KOPT-K1 (cell line): Measurements from ENCODE around the gene ZBP1.

Experiments
- H3K27ac ChIP-seq: fragments of 200-600 bp; sonication (generic); 2 replicates; pipeline ENCODE4 v1.5.1; 2016; ENCODE audit warnings: antibody characterized with exemption, mild to moderate bottlenecking, low read depth, low read length; ENCODE audit not compliant: poor library complexity, severe bottlenecking
- H3K36me3 ChIP-seq: fragments of 200-600 bp; sonication (generic); 2 replicates; pipeline ENCODE4 v1.5.1; 2017; ENCODE audit warnings: antibody characterized with exemption, mild to moderate bottlenecking, low read length, moderate library complexity; ENCODE audit not compliant: insufficient read depth
- H3K9me3 ChIP-seq: fragments of 200-600 bp; sonication (generic); 2 replicates; pipeline ENCODE4 v1.5.1; 2017; ENCODE audit warnings: antibody characterized with exemption, low read length, mild to moderate bottlenecking; ENCODE audit not compliant: insufficient read depth, poor library complexity, severe bottlenecking

The ZBP1 gene

GRCh38 chr20:57660922-57661745 lies 40.9 kb upstream of the ZBP1 start:
- Histone ChIP-seq H3K9me3 (no peaks in the 10 kb centered on the region), H3K36me3 (peaks cover 24% of the 10 kb centered on the region), H3K27ac (no peak overlapping the region)

GRCh38 chr20:57660181-57660921 lies 40.1 kb upstream of the ZBP1 start:
- Histone ChIP-seq H3K27ac (peak overlapping the region; percentile 11), H3K9me3 (no peaks in the 10 kb centered on the region), H3K36me3 (peaks cover 32% of the 10 kb centered on the region)

- Histone ChIP-seq H3K9me3 (no peaks in the 10 kb centered on the region), H3K36me3 (peaks cover 39% of the 10 kb centered on the region), H3K27ac (peak overlapping the region; percentile 11)
Observed at GRCh38 chr20:57659517-57660180, 39.4 kb upstream of the ZBP1 start.

- peaks cover 45% of the 10 kb centered on the region for H3K36me3 ChIP-seq
- no peak overlapping the region for H3K27ac ChIP-seq
- no peaks in the 10 kb centered on the region for H3K9me3 ChIP-seq
Observed at GRCh38 chr20:57658833-57659516, 38.7 kb upstream of the ZBP1 start.

DNA sequence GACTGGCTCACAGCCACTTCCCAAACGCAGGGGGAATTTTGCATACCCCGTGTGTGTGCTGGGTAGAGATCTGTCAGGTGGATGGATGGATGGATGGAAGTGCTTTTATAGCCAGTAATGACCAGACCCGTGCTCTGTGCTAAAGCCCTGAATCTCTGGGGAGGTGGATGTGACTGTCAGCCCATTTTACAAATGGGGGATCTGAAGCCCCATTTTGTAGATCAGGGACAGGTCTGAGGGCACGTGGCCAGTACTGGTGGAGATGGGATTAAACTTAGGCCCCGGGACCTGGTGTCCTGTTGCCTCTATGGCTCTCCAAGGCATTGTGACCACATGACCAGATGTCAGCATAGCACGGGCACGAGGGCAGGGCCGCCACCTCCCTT lies 38.2 kb upstream of the ZBP1 start:
- Histone ChIP-seq H3K9me3 (no peaks in the 10 kb centered on the region), H3K36me3 (peaks cover 51% of the 10 kb centered on the region), H3K27ac (peak overlapping the region; percentile 51)

- peak overlapping the region; percentile 51 for H3K27ac ChIP-seq
Observed at GRCh38 chr20:57657535-57658446, 37.6 kb upstream of the ZBP1 start.

GRCh38 chr20:57656821-57657534 lies 36.8 kb upstream of the ZBP1 start:
- Histone ChIP-seq H3K36me3 (peaks cover 64% of the 10 kb centered on the region), H3K9me3 (no peaks in the 10 kb centered on the region), H3K27ac (peak overlapping the region; percentile 51)

More at GRCh38 chr20:57657535-57658446, 37.6 kb upstream of the ZBP1 start:
- no peaks in the 10 kb centered on the region for H3K9me3 ChIP-seq
- H3K36me3 ChIP-seq, result peaks cover 57% of the 10 kb centered on the region

DNA sequence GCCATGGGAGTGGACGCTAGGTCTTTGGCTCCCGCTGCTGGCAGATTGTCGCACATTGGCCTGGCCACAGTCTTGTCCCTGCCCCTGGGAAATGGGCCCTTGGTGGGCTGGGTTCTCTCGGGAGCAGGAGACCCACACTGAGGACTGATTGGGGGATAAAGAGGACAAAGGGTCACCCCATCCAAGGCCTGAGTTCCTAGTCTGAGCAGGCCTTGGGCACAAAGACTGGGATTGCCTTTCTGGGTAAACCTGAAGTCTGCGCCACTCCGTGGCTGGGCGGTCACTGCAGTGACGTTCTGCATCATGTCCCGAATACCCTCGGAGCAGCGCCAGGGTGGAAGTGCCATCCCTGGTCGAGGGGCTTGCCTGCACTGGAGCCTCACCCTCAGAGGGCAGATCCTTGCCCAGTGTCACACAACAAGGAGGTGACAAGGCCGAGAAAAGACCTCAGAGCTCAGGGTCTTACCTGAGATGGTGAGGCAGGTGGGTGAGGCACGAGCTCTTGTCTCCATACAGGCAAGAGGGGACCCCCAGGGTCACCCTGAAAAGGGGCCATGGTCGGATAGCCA lies 36.1 kb upstream of the ZBP1 start:
- peaks cover 66% of the 10 kb centered on the region for H3K36me3 ChIP-seq
- H3K27ac ChIP-seq, result no peak overlapping the region
- H3K9me3 ChIP-seq, result no peaks in the 10 kb centered on the region

- H3K27ac ChIP-seq, result no peak overlapping the region
- H3K9me3 ChIP-seq, result no peaks in the 10 kb centered on the region
- peaks cover 71% of the 10 kb centered on the region for H3K36me3 ChIP-seq
Observed at GRCh38 chr20:57655809-57656155, 35.6 kb upstream of the ZBP1 start.

GRCh38 chr20:57654998-57655808 lies 35.0 kb upstream of the ZBP1 start:
- no peak overlapping the region for H3K27ac ChIP-seq
- H3K9me3 ChIP-seq, result no peaks in the 10 kb centered on the region
- H3K36me3 ChIP-seq, result peaks cover 77% of the 10 kb centered on the region

DNA sequence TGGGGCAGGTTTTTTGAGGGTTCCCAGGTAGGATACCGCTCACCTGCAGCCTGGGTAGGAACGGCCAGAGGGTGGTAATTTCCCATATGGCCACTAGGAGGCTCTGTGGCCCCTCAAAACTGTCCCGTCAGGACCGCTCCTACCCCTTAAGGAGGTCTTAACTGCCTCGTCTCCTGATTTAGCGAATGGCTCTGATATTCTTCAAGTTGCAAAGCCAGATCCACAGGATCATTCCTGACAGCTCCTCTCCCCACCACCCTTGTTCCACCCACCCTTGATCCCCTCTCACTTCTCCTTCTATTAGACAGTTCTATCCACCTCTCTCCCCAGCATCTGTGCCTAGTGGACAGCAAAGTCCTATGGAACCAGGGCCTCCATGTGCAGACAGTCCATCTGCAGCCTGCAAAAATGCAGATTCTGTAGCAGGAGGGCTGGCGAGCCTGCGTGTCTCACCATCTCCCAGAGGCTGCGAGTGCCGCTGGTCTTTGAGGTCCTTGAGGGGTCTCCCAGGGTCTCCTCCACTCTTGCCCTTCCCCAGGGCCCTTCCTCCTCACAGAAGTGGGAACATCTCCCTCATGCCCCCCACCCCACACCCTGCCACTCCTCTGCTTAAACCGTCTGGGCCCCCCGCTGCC lies 34.3 kb upstream of the ZBP1 start:
- Histone ChIP-seq H3K9me3 (no peaks in the 10 kb centered on the region), H3K27ac (no peak overlapping the region), H3K36me3 (peaks cover 84% of the 10 kb centered on the region)

DNA sequence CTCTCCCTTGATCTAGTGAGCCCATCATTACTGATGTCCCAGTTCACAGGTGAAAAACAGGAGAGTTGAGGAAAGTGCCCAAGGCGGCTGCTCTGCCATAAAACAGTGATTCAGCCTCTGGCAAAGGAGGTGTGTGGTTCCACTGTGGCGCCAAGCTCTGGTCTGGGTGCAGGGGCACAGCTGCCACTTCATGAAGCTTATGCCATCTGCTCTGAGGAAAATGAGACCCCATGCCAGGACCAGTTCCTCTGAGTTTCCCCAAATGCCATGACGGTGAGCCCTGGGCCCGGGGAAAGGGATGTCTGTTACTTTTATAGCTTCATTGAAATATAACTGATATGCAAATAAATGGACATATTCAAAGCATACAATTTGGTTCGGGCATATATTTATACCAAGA lies 33.7 kb upstream of the ZBP1 start:
- peaks cover 84% of the 10 kb centered on the region for H3K36me3 ChIP-seq
- H3K27ac ChIP-seq, result no peak overlapping the region
- no peaks in the 10 kb centered on the region for H3K9me3 ChIP-seq
